HG02642 (cell line): ENCODE data around the gene GLRX2.
"Not testable (repeated sequence)": the region's sequence is repeated elsewhere in the genome, so short reads cannot be mapped to it uniquely, and the experiment has no call there.

Experiments
- ATAC-seq: cut with Tn5 transposase; IDR thresholded peaks from one replicate; pipeline ENCODE4 v1.9.1; 2021; ENCODE audit warnings: mild to moderate bottlenecking; ENCODE audit not compliant: unreplicated experiment, poor library complexity

The GLRX2 gene

DNA sequence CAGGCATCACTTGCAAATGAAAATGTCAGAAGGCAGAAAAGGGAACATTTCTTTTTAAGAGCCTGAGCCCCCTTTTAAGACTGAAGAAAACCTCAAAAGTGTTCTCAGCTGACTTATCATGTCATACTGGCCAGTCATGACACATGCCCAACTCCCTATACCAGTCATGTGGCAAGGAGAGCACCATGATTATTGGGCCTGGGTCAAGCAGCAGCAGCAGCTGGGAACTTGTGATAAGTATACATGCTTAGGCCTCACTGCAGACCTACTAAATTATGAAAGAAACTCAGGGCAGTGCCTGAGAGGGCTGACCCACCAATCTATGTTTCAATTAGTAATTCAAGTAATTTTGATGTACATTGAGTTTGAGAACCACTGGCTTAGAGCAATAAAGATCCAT, 37.2 kb downstream of the GLRX2 start:
- ATAC-seq: no peak

DNA sequence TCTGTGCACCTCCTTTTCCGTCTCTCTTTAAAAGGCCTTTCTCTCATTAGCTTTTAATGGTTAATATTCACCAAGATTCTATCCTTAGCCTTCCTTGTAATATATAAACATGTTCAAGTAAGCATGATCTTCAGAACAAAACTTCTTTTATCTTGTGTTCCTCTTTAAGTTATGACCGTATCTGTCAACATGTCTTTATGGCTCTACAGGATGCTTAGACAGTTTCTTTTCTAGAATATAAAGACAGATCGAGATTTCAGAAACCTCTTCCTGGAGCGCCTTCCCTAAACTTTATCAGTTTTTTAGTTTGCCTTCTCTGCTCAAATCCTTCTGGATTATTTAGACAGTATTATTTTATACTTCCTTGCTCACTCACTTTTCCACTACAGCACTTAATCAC, 38.6 kb downstream of the GLRX2 start:
- no peak for ATAC-seq

GRCh38 chr1:193065954-193066353, 39.3 kb downstream of the GLRX2 start:
- ATAC-seq: no peak

DNA sequence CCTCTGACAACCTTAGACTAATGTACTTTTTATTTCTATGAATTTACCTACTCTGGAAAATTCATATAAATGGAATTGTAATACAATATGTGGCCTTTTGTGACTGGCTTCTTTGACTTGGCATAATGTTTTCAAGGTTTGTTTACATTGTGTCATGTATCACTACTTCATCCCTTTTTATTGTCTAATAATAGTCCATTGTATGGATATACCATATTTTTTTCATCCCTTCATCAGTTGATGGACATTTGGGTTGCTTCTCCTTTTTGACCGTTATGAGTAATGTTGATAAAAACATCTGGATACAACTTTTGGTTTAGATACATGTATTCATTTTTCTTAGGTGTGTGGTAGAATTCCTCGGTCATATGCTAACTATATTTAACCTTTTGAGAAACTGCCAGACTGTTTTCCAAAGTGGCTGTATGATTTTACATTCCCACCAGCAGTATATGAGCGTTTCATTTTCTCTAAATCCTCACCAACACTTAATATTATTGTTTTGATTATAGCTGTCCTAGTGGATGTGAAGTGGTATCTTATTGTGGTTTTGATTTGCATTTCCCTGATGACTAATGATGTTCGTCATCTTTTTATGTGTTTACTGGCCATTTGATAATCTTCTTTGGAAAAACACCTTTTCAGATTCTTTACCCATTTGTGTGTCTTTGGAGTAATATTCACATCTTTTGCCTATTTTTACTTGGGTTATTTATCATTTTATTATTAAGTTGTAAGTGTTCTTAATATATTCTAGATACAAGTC, 42.3 kb downstream of the GLRX2 start:
- no peak for ATAC-seq

DNA sequence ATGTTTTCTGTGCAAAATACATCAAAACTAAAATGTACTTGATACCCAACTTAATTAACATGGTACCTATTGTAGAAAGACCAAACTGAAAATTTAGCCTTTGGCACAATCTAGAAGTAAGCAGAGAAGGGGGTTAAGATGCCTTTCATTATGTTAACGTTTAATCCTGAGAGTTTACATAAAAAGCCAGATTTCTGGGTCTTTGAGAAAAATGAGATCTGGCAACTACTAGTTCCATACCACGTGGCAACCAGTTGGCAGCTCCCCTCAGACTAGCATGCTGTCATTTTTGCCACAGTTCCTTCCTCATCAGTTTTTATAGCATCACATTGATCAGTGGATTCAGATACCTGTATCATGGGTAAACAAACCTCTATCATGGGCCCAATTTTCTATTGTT, 44.3 kb downstream of the GLRX2 start:
- ATAC-seq: no peak

GRCh38 chr1:193060406-193060805, 44.8 kb downstream of the GLRX2 start:
- no peak for ATAC-seq

DNA sequence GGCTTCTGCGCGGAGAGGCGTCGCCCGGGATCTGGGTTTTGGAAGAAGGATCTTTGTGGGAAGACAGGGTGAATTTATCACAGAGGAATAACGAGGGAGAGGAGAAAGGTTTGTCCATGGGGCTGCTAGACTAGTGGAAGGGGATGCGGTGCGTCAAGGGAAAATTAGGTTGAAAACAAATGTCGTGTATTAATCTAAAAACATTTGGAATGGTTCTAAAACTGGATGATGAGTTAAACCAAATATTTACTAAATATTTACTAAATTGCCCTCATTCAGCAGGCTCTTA, 45.2 kb downstream of the GLRX2 start:
- no peak for ATAC-seq

DNA sequence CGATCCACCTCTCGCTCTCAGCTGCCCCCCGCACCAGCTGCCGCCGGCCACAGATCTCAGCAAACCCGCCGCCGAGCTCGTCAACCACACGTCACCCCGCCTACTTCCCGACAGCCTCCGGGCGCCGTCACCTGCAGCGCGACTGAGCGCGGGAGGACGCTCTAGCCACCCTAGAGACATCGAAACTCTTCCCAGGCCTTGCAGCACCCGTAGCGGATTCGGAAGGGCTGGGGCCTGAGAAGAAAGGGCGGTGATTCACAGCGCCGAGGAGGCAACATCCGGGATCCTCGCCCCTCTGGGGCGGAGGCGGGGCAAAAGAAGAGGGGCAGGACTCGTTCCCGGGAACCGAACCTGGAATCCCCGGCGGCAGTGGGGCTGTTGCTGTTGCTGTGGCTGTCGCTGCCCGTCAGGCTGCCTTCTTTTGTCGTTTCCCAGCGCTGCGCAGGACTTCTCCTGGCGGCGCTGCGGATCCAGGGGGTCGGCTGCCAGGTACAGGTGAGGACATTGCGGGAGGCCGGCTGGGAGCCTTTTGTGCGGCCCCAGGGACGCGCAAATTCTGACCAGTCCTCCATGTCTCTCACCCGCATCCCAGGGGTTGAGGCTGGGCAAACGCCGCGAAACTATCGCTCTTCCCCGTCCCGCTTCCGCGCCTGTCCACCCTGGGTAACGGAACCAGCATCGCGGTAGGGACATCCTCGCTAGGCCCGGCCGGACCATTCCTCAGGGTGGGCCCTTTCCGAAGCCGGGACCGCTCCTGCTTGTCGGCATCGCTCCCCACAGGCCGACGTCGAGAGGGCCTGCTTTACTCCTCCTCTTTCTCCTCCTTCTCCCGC, 45.7 kb downstream of the GLRX2 start, which contains the start of the genes RO60 and UCHL5:
RO60 (plus strand) TSS at position 331 of the 833 bp plus-strand sequence. CDS start 9,443 bp downstream, outside the sequence.
UCHL5 (minus strand) TSS at position 79 of the 833 bp plus-strand sequence. CDS start 100 bp downstream, outside the sequence.
- ATAC-seq: peak; percentile 96

DNA sequence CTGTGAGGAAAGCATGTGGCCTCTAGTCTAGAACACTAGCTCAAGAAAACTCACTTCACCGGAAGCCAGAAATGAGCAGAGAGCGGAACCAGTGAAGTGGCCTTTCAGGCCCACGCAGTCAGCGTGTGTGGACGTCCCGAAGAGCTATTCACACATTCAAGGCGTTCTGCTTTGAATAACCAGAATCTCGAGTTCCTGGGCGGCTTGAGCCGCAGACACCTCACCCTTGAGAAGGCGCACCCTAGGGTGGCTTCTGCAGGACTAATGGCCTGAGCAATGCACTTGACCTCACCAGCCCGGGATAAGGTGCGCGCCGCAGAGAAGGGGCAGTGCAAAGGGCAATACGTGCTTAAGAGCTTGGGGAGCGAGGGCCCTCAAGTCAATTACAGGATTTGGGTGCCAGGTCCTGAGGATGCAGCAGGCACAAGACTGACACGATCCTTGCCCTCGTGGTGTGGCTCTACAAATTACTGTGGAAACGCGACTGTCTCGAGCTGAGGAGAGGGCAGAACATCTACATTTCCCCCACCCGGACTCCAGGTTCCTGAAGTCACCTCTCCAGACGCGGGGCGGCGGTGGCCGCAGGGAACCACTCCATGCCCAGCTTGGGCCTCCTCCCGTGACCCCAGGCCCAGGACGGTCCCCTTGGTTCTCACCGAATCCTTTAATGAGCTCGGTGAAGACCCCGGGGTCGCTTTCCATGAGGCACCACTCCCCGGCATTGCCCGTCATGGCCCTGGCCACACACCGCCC, 46.5 kb downstream of the GLRX2 start:
- ATAC-seq: peak; percentile 44

DNA sequence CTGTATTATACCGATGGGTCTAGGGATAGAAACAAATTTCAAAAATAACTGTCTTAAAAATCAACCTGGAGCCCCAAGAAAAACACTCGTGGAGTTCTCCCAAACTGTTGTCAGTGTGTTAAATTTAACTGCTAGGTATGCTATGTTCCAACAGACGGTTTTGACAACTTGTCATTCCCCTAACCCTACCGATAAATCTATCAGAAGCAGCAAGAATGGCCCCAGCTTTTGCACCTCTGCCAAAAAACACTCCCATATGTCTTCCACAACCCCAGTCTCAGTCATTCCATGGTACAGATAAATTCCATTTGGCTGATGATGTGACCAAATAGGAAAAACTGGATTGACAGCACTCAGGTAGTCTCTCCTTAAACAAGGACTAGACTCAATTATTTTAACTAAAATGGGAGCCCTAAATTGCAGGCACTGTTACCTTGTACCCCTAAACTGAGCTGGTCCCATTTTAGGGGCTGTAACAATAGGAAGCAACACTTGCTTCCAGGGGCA, 51.0 kb downstream of the GLRX2 start:
- ATAC-seq: no peak

DNA sequence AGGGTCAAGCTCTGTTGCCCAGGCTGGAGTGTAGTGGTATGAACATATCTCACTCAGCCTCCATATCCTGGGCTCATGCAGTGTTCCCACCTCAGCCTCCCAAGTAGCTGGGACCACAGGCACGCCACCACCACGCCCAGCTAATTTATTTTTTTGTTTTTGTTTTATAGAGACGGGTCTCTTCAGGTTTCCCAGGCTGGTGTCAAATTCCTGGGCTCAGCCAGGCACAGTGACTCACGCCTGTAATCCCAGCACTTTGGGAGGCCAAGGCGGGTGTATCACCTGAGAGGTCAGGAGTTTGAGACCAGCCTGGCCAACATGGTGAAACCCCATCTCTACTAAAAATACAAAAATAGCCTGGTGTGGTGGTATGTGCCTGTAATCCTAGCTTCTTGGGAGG, 56.3 kb downstream of the GLRX2 start:
- not testable (repeated sequence) for ATAC-seq
